GM12801 (cell line): Measurements from ENCODE around the gene DGCR8.

Experiments used
- TF ChIP-seq, protein P1 (sequence below): IDR thresholded peaks from one replicate; pipeline ENCODE4 v1.5.1; 2011; ENCODE audit warnings: control low read depth; ENCODE audit not compliant: insufficient read length; ENCODE audit errors: extremely low read depth

Gene DGCR8

DNA sequence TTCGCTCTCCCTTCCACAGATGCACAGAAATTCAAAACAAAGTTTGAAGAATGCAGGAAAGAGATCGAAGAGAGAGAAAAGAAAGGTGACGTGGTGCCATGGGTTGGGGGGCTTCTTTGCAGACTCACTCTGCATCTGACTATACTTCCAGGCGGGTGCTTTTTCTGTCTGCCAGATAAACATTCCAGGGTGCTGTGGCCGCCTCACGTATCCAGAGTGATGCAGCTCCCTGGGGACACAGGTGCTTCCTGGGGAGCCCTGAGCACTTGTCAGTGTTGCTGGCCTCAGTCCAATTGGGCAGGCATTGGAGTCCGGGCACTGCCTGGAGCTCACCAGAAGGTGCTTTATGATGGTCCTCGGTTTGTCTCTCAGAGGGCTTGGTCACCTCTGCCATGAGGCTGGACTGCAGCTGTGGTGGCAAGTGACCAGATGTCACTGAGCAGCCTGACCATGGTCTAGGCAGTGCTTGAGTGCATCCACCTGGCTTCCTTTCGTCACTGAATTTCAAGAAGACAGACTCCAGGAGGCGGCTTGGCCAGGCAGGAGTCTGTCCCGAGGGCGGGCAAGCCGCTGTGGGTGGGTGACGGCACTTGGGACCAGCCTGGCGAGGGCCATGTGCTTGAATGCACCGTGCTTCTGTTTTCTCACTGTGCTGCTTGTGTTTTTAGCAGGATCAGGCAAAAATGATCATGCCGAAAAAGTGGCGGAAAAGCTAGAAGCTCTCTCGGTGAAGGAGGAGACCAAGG is 46.4 kb downstream of the DGCR8 start:
- TF ChIP-seq, protein P1, sequence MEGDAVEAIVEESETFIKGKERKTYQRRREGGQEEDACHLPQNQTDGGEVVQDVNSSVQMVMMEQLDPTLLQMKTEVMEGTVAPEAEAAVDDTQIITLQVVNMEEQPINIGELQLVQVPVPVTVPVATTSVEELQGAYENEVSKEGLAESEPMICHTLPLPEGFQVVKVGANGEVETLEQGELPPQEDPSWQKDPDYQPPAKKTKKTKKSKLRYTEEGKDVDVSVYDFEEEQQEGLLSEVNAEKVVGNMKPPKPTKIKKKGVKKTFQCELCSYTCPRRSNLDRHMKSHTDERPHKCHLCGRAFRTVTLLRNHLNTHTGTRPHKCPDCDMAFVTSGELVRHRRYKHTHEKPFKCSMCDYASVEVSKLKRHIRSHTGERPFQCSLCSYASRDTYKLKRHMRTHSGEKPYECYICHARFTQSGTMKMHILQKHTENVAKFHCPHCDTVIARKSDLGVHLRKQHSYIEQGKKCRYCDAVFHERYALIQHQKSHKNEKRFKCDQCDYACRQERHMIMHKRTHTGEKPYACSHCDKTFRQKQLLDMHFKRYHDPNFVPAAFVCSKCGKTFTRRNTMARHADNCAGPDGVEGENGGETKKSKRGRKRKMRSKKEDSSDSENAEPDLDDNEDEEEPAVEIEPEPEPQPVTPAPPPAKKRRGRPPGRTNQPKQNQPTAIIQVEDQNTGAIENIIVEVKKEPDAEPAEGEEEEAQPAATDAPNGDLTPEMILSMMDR: no peak

DNA sequence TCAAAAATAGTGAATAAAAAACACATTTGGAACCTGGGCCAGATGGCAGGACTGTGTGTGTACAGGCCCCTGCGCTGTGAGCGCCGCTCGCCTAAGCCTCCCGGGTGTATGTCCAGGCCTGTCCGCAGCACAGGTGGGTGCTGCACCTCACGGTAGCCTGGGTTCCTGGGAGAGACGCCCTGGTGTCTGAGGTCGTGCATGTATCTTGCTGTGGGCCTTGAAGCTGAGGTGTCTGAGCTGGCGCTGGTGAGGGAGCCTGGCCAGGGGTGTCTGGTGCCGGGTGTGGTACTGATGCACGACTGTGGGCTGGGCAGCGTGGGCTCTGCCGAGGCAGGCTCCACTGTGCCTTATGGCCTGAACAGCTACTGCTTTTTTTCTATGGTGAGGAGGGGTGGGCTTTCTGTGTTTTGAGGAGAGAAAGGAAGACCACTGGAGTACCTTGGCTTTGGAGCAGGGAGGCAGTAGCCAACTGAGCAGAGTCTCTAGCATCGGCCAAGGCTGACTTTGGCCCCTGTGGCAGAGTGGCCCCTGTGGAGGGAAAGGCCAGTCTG is 47.4 kb downstream of the DGCR8 start:
- TF ChIP-seq, protein P1: no peak

DNA sequence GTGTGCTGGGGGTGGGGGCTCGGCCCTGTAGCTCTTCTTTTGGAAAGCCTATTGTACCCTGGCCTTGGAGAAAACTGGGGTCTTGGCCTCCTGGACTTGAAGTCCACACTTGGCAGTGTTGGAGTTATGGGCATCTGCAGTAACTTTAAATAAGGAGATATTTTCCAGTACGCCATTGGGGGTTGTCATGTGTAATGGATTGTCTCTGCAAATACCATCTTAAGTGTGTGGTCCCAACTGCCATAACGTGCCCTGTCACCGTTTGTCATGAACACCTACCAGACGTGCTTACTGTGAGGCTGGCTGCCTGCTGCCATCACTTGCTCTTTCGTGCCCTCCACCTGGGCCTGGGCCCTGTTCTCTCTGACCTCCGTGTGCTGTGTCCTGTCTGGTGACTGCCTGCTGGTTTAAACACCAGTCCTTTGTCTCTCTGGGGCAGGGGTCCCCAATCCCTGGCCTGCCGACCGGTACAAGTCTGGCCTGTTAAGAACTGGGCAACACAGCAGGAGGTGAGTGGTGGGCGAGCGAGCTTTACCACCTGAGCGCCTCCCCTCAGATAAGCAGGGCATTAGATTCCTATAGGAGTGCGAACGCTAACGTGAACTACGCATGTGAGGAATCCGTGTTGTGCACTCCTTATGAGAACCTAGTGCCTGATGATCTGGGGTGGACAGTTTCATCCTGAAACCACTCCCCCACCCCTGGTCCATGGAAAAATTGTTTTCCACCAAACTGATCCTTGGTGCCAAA is 48.0 kb downstream of the DGCR8 start:
- TF ChIP-seq, protein P1: no peak

DNA sequence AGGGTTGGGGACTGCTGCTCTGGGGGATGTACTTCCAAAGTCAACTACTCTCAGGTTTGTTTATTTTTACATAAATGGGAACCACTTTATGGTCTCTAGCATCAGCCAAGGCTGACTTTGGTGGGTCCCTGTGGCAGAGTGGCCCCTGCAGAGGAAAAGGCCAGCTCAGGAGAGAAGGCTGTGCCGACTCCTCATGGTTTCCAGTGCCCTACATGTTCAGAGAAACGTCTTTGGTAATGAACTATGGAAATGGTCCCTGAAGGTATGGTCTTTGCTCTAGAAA is 48.5 kb downstream of the DGCR8 start:
- TF ChIP-seq, protein P1: no peak

DNA sequence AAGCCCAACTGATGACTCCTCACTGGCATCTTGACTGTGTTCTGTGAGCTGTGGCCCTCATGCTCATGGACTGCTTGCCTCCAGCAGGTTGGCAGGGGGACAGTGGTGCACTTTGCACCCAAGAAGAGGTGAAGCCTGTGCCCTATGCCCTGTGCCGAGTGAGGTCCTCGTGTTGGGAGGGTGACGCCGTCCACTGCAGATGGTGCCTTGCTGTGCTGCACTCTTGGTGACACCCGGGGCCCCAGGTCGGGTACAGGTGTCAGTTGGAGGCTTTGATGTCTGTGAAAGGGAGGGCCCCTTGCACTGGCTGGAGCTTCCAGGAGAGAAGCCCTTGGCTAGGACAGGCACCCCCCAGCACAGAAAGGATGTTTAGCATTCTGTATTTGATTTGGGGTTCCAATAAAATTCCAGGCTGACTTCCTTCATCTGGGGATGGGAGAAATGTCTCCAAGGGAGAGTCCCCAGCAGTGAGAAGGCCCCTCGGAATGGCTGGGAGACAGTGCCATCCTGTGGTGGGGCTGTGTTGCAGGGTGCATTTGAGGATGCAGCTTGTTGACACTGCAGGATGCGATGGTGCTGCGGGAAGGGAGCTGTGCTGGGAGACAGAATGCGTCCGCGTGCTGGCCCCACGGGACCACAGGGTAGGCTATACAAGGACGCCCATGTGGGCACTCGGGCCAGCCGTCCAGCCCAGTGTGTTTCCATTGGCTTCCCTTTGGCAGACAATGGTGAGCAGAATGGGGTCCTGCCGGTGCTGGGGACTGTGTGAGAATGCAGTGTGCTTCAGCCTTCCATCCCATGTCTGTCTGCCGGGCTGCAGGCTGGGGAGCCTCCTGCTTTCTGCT is 49.1 kb downstream of the DGCR8 start:
- TF ChIP-seq, protein P1: no peak

DNA sequence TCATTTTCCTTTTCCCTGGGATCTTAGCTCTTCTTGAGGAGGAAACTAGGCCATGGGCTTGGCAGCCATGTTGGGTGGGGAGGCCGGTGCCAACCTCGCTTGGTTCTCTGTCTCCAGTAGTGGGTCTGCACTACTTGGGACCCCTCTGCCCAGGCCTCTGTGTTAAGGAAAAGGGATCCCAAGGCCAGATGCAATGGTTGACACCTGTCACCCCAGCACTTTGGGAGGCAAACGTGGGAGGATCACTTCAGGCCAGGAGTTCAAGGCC is 49.6 kb downstream of the DGCR8 start:
- TF ChIP-seq, protein P1: no peak

DNA sequence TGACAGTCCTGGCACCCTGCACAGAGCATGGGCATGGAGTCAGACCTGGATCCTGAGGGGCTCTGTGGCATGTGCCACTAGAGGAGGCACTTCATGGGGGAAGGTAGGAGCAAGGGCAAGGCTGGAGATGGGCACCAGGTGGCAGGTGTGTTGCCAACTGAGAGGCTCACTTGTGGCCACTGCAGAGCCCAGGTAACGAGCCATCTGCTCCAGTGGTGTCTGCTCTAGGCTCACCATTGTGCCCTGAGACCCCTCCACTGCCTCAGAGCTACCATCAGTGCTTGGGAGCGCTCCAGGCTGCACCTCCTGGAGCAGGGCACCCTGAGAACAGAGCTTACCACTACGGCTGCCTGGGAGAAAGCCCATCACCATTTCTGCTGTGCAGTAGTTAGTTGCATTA is 50.3 kb downstream of the DGCR8 start:
- TF ChIP-seq, protein P1: no peak
